HEK293T (cell line): Measurements from ENCODE around the gene TM7SF2.

Source experiments
- CTCF ChIA-PET: fragments of 350-600 bp; formaldehyde crosslinking; extraction: SDS; loops from one replicate; lab custom pipeline; 2021; ENCODE audit warnings: antibody characterized with exemption, inconsistent platforms; lab: Yijun Ruan, JAX
- POLR2A ChIA-PET: fragments of 350-600 bp; formaldehyde crosslinking; extraction: SDS; loops from one replicate; lab custom pipeline; 2020; ENCODE audit warnings: antibody characterized with exemption, inconsistent platforms; lab: Yijun Ruan, JAX
- DNase-seq: peaks from one replicate; pipeline ENCODE4 v3.0.0; 2012; ENCODE audit warnings: mixed read lengths; ENCODE audit errors: extremely low spot score
- ARNT ChIP-seq: fragments of 450-650 bp; IDR thresholded peaks from 2 replicates; pipeline ENCODE4 v1.6.1; 2017; ENCODE audit warnings: mild to moderate bottlenecking
- BHLHE40 ChIP-seq: fragments of 450-650 bp; IDR thresholded peaks from 2 replicates; pipeline ENCODE4 v1.6.1; 2016; ENCODE audit warnings: mild to moderate bottlenecking, moderate library complexity, borderline replicate concordance
- CTBP1 ChIP-seq: fragments of 450-650 bp; IDR thresholded peaks from 2 replicates; pipeline ENCODE4 v1.6.1; 2016; ENCODE audit warnings: borderline replicate concordance
- ELF4 ChIP-seq: fragments of 450-650 bp; IDR thresholded peaks from 2 replicates; pipeline ENCODE4 v1.6.1; 2017; ENCODE audit warnings: antibody characterized with exemption
- FOXA1 ChIP-seq: fragments of 450-650 bp; IDR thresholded peaks from 2 replicates; pipeline ENCODE4 v1.6.1; 2016; ENCODE audit warnings: mild to moderate bottlenecking
- FOXK2 ChIP-seq: fragments of 450-650 bp; IDR thresholded peaks from 2 replicates; pipeline ENCODE4 v1.6.1; 2016; ENCODE audit warnings: mild to moderate bottlenecking
- FOXM1 ChIP-seq: fragments of 450-650 bp; IDR thresholded peaks from 2 replicates; pipeline ENCODE4 v1.6.1; 2017; ENCODE audit warnings: mild to moderate bottlenecking, borderline replicate concordance
- HDGF ChIP-seq: fragments of 450-650 bp; IDR thresholded peaks from 2 replicates; pipeline ENCODE4 v1.6.1; 2017; ENCODE audit warnings: antibody characterized with exemption, borderline replicate concordance
- L3MBTL2 ChIP-seq: fragments of 450-650 bp; conservative IDR thresholded peaks from 2 replicates; pipeline ENCODE4 v1.6.1; 2016; ENCODE audit warnings: mild to moderate bottlenecking
- LEF1 ChIP-seq: fragments of 450-650 bp; IDR thresholded peaks from 2 replicates; pipeline ENCODE4 v1.6.1; 2017; ENCODE audit warnings: mild to moderate bottlenecking, borderline replicate concordance
- NFRKB ChIP-seq: fragments of 450-650 bp; IDR thresholded peaks from 2 replicates; pipeline ENCODE4 v1.6.1; 2016; ENCODE audit warnings: mild to moderate bottlenecking, moderate library complexity
- PKNOX1 ChIP-seq: fragments of 450-650 bp; IDR thresholded peaks from 2 replicates; pipeline ENCODE4 v1.6.1; 2016
- SP1 ChIP-seq: fragments of 450-650 bp; IDR thresholded peaks from 2 replicates; pipeline ENCODE4 v1.6.1; 2017
- SUZ12 ChIP-seq: fragments of 450-650 bp; IDR thresholded peaks from 2 replicates; pipeline ENCODE4 v1.6.1; 2016; ENCODE audit warnings: mild to moderate bottlenecking
- TARDBP ChIP-seq: fragments of 450-650 bp; IDR thresholded peaks from 2 replicates; pipeline ENCODE4 v1.6.1; 2016
- ZNF384 ChIP-seq: fragments of 450-650 bp; IDR thresholded peaks from 2 replicates; pipeline ENCODE4 v1.6.1; 2016

TM7SF2 gene

DNA sequence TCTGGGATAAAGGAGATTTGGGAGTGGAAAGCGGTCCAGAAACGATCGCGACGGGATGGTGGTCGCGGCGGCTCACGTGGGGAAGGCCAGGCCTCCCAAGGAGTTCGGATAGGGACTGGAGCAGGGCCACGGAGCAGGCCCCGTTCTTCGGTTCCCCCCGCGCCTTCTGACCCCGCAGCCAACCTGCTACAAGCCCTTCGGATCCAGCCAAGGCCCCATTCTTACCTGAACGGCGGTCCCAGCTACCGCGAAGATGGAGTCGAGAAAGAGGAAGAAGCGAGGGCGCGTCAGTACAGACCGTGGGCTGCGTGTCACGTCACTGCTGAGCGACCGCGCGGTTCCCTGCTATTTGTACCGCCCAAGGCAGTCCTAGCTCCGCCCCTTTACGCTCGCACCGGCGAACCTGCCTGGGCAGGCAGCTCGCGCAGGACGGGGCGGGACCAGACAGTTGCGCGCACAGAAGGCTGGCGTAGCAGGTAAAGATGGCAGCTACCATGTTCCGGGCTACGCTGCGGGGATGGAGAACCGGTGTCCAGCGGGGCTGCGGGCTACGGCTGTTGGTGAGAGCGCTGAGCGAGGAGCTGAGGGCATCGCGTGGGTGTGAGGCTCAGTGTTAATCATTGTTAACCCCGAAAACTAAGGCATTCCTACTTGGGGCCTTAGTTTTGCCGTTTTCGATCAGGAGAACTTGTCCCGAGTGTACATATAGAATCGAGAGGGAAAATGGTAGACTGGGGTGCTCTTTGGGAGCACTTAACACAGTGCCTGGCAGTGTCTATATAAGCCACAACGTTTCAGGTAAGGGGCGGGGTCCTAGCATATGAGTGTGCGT lies 10.4 kb downstream of the TM7SF2 start, which contains the start of the genes FAU and MRPL49:
FAU (minus strand) TSS at position 270 of the 832 bp plus-strand sequence. CDS start 321 bp downstream, outside the sequence.
MRPL49 (plus strand) TSS at position 457 of the 832 bp plus-strand sequence; CDS start at position 483, 26 bp downstream.
- ChIA-PET CTCF (interaction anchor here (0.7 kb wide), 1 partner anchor 62 kb away, joined by 3 read pairs; no protein-coding TSS in a partner anchor), POLR2A (interaction anchor here (0.8 to 3.7 kb wide), 24 partner anchors 9 to 250 kb away, joined by 3 to 56 read pairs (median 4); partner anchors contain the start of genes ARL2, CAPN1, CDCA5 and DPF2)
- DNase-seq: peak; percentile 96
- TF ChIP-seq ELF4: peak; percentile 55
- TF ChIP-seq FOXK2: no peak
- TF ChIP-seq HDGF: 0 out of 2 replicates have a peak, but pooled peaks have one; percentile 70
- no peak for TF ChIP-seq FOXM1
- TF ChIP-seq PKNOX1: peak; percentile 67

GRCh38 chr11:65124480-65125196 lies 13.0 kb downstream of the TM7SF2 start:
- ChIA-PET POLR2A (interaction anchor here (0.7 to 3.7 kb wide), 3 partner anchors 9 to 45 kb away, joined by 3 to 21 read pairs (median 4); partner anchors contain the start of gene SPDYC), CTCF (interaction anchor here (1.0 kb wide), 1 partner anchor 12 kb away, joined by 6 read pairs; no protein-coding TSS in a partner anchor)
- TF ChIP-seq ELF4 (no peak), HDGF (no peak)

DNA sequence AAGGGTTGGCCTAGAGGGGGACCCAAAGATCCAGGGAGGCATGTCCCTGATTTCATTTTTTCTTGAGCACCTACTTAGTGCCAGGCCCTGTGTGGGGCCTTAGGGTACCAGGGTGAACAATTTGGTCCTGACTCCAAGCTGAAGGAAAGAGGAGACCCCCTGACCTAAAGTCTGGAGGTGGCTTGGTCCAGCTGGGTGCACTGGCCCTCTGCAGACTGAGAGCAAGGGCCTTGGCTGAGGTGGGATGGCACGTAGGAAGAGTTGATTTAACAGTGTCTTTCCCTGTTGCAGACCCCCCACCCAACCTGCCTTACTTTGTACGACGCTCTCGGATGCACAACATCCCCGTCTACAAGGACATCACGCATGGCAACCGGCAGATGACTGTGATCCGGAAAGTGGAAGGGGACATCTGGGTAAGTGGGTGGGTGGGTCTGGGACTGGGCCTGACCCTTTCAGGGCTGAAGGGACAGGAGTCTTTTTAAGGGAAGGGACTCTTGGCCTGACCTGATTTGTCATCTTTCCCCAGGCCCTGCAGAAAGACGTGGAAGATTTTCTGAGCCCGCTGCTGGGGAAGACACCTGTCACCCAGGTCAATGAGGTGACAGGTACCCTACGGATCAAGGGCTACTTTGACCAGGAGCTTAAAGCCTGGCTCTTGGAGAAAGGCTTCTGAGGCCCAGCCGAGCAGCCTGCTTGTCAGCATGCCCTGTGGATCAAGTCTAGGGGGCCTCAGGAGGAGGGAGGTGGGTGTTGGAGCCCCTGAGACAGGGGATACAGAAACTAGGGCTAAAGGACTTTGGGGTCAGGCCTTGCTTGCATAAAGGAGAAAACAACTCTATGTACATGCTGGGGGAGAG lies 13.8 kb downstream of the TM7SF2 start:
- ChIA-PET POLR2A (interaction anchor here (3.7 kb wide), 1 partner anchor 10 kb away, joined by 21 read pairs; no protein-coding TSS in a partner anchor), CTCF (no interaction called here)
- no peak for DNase-seq
- TF ChIP-seq ARNT: no peak
- no peak for TF ChIP-seq HDGF
- no peak for TF ChIP-seq PKNOX1
- TF ChIP-seq ELF4: no peak
- TF ChIP-seq SUZ12: no peak
- no peak for TF ChIP-seq BHLHE40
- no peak for TF ChIP-seq TARDBP
- no peak for TF ChIP-seq NFRKB
- no peak for TF ChIP-seq CTBP1
- no peak for TF ChIP-seq ZNF384
- no peak for TF ChIP-seq FOXM1
- TF ChIP-seq SP1: no peak
- TF ChIP-seq FOXA1: no peak
- TF ChIP-seq L3MBTL2: no peak
- TF ChIP-seq FOXK2: no peak
- TF ChIP-seq LEF1: no peak

More at GRCh38 chr11:65124480-65125196, 13.0 kb downstream of the TM7SF2 start:
- no peak for DNase-seq

DNA sequence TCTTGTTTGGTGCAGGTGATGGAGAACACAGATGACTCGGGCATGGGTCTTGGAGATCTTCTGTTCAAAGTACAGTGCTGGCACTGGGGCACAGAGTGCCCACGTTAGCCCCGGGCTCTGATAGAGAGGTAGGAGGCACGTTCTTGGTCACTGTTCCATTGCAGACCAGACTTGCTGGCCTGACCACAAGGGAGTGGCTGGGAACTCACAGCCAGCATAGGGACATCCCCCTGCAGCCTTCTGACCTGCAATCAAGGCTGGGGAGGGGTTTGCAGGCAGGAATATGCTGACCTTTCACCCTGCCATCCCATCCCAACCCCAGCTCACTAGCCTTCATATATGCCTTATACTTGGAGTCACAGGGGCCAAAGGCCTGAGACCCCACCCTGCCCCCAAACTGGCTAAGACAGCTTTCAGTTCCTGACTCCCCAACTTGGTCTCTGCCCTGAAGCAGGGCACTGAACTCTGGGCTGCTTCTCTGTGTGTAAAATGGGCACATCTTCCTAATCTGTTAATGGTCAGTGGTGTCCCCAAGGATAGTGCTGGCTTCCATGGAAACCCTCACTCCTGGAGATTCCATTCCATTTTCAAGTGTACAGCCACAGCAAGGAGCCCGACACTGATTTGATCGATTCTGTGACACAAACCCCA lies 15.1 kb downstream of the TM7SF2 start:
- ChIA-PET CTCF (no interaction called here), POLR2A (interaction anchor here (3.7 kb wide), 1 partner anchor 9 kb away, joined by 21 read pairs; no protein-coding TSS in a partner anchor)
- no peak for DNase-seq
- TF ChIP-seq SP1: no peak
- no peak for TF ChIP-seq ZNF384
- no peak for TF ChIP-seq ARNT
- no peak for TF ChIP-seq BHLHE40
- no peak for TF ChIP-seq ELF4

GRCh38 chr11:65127473-65128181 lies 16.0 kb downstream of the TM7SF2 start:
- DNase-seq: no peak
- POLR2A ChIA-PET: interaction anchor here (0.8 to 3.7 kb wide), 3 partner anchors 8 to 54 kb away, joined by 3 to 21 read pairs (median 6); partner anchors contain the start of genes CAPN1 and ZNHIT2
- CTCF ChIA-PET: interaction anchor here (0.6 kb wide), 1 partner anchor 80 kb away, joined by 3 read pairs; no protein-coding TSS in a partner anchor
- TF ChIP-seq ELF4 (no peak), ZNF384 (no peak), PKNOX1 (no peak), SP1 (no peak), ARNT (no peak), HDGF (no peak), FOXM1 (no peak), NFRKB (no peak), BHLHE40 (no peak), SUZ12 (no peak), TARDBP (no peak), LEF1 (no peak), FOXK2 (no peak), L3MBTL2 (no peak), FOXA1 (no peak), CTBP1 (no peak)
